Fibroblast of villous mesenchyme (primary cell): ENCODE data around the gene SKOR2. TPM values are rescaled to one million over a fixed set of nuclear protein-coding genes. Genes with fewer than 3 reads are reported as not detected.

ENCODE experiments used
- DNase-seq: peaks from one replicate; pipeline ENCODE4 v3.0.0-alpha.2; 2010; ENCODE audit warnings: low read depth
- H3K4me3 ChIP-seq: 2 replicates; pipeline ENCODE4 v1.5.1; 2011; ENCODE audit warnings: low read depth, mild to moderate bottlenecking, low read length
- total RNA-seq: library from RNA; depleted of rRNA; stranded (reverse); fragments of >200 nt; gene quantifications from 2 replicates; pipeline ENCODE4 v1.2.3, GENCODE V29; 2012
- TF ChIP-seq, protein P1 (sequence below): IDR thresholded peaks from 2 replicates; pipeline ENCODE4 v1.5.1; 2012; ENCODE audit warnings: low read depth, mild to moderate bottlenecking, low read length; ENCODE audit not compliant: insufficient read depth

Gene SKOR2, protein sequence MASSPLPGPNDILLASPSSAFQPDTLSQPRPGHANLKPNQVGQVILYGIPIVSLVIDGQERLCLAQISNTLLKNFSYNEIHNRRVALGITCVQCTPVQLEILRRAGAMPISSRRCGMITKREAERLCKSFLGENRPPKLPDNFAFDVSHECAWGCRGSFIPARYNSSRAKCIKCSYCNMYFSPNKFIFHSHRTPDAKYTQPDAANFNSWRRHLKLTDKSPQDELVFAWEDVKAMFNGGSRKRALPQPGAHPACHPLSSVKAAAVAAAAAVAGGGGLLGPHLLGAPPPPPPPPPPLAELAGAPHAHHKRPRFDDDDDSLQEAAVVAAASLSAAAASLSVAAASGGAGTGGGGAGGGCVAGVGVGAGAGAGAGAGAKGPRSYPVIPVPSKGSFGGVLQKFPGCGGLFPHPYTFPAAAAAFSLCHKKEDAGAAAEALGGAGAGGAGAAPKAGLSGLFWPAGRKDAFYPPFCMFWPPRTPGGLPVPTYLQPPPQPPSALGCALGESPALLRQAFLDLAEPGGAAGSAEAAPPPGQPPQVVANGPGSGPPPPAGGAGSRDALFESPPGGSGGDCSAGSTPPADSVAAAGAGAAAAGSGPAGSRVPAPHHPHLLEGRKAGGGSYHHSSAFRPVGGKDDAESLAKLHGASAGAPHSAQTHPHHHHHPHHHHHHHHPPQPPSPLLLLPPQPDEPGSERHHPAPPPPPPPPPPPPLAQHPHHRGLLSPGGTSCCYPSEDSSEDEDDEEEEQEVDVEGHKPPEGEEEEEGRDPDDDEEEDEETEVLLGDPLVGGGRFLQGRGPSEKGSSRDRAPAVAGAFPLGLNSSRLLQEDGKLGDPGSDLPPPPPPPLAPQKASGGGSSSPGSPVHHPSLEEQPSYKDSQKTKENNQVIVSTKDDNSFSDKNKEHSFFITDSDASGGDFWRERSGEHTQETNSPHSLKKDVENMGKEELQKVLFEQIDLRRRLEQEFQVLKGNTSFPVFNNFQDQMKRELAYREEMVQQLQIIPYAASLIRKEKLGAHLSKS
- not detected in 2 replicates for total RNA-seq

DNA sequence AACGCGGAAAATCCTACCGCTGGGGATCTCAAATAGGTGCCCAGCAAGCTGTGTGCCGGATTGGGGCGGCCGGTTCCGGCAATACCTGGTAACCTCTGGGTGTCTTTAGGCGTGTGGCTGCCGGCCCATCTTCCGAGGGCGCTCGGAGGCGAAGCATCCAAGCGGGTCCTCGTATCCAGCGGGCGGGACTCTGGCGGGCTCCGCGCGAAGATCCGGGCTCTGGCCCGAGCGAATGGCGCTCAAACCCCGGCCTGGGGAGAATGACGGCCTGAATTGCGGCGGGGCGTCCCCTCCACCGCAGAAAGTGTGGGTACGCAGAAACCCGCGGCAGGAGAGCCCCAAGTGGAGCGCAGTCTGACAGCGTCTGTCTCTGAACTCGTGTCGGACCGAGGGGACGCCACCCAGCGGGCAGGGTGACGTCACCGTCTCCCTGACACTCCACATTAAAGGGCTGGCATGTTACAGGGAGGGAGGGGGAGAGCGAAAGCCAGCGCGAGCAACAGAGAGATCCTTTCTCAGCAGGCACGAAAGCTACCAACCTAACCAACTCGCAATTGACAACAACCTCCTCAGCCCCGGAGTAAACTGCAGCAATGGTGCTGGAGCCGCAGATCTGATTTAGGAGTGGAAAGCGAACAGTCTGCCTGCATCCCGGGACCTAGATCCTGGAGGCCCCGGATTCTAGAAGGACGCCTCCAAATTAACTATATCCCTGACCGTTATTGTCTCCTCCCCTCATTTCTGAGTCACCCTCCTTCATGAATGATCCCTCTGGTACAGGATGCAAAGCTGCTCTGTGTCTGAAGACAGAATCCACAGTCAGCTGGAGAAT lies at the start of gene SKOR2:
Gene SKOR2 (minus strand): TSS at position 372 of the 832 bp plus-strand sequence. CDS start 2,477 bp downstream, outside the sequence.
- DNase-seq: no peak
- no peak within 1 kb of the TSS for H3K4me3 ChIP-seq
- TF ChIP-seq, protein P1, sequence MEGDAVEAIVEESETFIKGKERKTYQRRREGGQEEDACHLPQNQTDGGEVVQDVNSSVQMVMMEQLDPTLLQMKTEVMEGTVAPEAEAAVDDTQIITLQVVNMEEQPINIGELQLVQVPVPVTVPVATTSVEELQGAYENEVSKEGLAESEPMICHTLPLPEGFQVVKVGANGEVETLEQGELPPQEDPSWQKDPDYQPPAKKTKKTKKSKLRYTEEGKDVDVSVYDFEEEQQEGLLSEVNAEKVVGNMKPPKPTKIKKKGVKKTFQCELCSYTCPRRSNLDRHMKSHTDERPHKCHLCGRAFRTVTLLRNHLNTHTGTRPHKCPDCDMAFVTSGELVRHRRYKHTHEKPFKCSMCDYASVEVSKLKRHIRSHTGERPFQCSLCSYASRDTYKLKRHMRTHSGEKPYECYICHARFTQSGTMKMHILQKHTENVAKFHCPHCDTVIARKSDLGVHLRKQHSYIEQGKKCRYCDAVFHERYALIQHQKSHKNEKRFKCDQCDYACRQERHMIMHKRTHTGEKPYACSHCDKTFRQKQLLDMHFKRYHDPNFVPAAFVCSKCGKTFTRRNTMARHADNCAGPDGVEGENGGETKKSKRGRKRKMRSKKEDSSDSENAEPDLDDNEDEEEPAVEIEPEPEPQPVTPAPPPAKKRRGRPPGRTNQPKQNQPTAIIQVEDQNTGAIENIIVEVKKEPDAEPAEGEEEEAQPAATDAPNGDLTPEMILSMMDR: no peak

DNA sequence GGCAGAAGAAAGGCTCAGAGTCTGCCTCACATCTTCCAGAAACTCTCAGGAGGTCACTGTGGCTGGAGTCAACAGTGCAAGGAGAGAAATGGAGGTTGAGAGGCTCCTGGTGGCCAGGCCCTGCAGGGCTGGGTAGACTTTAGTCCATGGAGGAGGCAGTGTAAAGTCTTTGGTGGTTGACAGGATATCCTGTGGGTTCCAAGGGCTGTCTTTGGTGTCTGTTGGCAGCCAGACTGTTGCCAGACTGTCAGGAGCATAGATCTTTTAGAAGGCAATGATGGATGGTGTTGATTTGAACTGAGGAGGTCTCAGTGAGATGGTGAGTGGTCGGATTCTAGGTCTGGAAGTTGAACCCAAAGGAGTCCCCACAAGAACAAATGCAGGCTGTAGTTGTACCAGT lies 45.0 kb upstream of the SKOR2 start:
- TF ChIP-seq, protein P1: no peak
- DNase-seq: no peak
- H3K4me3 ChIP-seq: no peak overlapping the region

DNA sequence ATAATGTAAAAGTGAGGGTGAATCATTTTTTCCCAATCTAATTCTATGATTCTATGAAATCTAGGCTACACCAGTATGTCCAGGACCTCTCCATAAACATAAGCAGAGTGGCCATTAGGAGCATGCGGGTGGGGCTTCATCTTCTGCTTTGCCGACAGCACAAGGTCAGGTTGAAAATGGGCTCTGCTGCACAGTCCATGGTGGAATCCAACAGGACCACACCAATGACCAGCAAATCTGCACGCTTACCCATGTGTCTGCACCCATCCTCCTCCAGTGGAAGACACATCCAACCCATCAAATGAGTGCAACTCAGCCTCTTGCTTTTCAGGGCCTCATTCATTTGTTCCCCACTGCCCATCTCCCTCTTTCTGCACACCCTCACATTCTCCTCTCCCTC lies 43.3 kb upstream of the SKOR2 start:
- H3K4me3 ChIP-seq: no peak overlapping the region
- no peak for DNase-seq
- TF ChIP-seq, protein P1: no peak

DNA sequence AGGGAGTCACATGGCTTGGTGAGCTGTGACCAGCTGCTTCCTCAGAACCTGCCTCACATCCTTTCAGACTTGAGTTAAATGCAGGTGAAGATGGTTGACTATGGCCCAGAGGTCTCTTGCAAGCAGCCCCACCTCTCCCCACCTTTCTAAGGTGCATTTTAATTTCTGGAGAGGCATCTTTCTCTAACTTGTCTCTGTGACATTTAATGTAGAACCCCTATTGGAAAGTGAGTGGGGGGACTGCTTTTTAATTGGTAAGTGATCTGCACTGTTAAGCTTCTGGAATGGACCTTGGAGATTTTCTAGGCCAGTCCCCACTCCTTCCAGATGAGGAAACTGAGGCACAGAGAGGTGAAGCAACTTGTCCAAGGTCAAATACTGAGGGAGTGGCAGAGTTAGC lies 37.3 kb upstream of the SKOR2 start:
- DNase-seq: no peak
- TF ChIP-seq, protein P1: no peak
- H3K4me3 ChIP-seq: no peak overlapping the region

DNA sequence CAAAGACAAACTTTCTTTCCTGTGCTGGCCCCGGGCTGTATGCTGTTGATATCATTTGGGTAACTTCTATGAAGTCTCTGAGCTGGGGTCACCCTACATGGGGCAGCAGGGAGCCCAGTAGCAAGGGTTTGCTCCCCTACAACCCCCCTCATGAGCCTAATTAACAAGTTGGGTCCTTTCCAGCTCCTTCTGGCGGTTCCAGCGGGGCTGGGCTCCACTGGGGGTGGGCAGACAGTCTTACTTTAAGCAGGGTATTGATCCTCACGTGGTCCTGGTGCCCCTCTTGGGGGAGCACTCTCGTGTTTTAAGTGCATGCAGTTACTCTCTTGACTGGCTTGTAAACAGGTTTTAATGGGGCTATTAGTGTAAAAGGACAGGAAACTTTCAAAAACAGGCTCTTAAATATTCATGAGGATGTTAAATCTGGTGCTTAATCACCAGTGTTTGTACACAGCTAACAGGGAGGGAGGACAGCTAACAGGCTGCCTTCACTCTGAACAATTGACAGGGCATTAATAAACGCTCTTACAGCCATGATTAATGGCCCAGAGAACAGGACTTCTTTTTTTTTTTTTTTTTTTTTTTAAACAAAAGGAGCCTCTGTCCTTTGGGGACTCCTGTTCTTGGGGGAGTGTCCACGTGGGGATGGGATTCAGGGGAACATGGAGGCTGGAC lies 36.6 kb upstream of the SKOR2 start:
- TF ChIP-seq, protein P1: no peak
- no peak for DNase-seq
- H3K4me3 ChIP-seq: no peak overlapping the region
